HCT116 (cell line): ENCODE results near the gene RND1.

Experiments used
- CTCF ChIP-seq, 3 experiments: fragments of 200-600 bp in 1 of 3; sonication (generic) in 1 of 3; IDR thresholded peaks in 2 of 3; conservative IDR thresholded peaks in 1 of 3; 2 replicates each; pipeline ENCODE4 v1.5.1; 2012 to 2017; ENCODE audit warnings: low read depth in 2 of 3, low read length in 2 of 3, antibody characterized with exemption in 1 of 3, borderline replicate concordance in 1 of 3, control low read depth in 1 of 3, mild to moderate bottlenecking in 1 of 3, mixed read lengths in 1 of 3, mixed run types in 1 of 3, moderate library complexity in 1 of 3; ENCODE audit not compliant: insufficient read depth in 1 of 3
- EZH2 ChIP-seq: fragments of 200-600 bp; sonication (generic); IDR thresholded peaks from 2 replicates; pipeline ENCODE4 v1.6.1; 2017; ENCODE audit warnings: antibody characterized with exemption, mixed run types
- FOSL1 ChIP-seq: IDR thresholded peaks from 2 replicates; pipeline ENCODE4 v1.6.1; 2012; ENCODE audit warnings: low read depth
- POLR2A ChIP-seq: IDR thresholded peaks from 2 replicates; pipeline ENCODE4 v1.7.0; 2011; ENCODE audit warnings: borderline replicate concordance; ENCODE audit not compliant: insufficient read depth, insufficient read length; ENCODE audit errors: extremely low read depth
- SP1 ChIP-seq: IDR thresholded peaks from 2 replicates; pipeline ENCODE4 v1.6.1; 2012; ENCODE audit warnings: low read depth
- YY1 ChIP-seq: IDR thresholded peaks from 2 replicates; pipeline ENCODE4 v1.6.1; 2011; ENCODE audit warnings: low read length, low read depth, moderate library complexity, mild to moderate bottlenecking; ENCODE audit not compliant: insufficient replicate concordance; ENCODE audit errors: extremely low read depth
- TF ChIP-seq, protein P1 (sequence below): IDR thresholded peaks from 2 replicates; pipeline ENCODE4 v1.6.1; 2012; ENCODE audit warnings: low read depth
- TF ChIP-seq, protein P2 (sequence below): IDR thresholded peaks from 2 replicates; pipeline ENCODE4 v1.6.1; 2012

DNA sequence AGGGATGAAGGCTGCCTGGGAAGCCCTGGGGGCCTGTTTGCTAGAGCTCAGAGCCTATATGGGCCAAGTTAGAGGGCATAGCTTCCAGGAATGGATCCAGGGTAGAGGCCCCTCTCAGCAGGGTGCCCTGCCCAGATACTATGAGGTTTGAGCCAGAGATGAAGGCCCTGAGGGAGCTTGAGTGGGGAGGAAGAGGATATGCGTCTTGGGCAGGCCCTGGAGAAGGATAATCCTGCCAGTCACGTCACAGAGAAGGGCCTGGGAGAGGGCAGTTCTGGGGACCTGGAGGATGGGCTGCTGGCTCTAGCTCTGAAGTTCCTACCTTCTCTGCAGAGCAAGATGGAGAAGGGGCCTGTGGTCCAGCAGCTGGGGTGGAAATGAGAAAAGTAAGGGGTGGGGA lies 53.3 kb downstream of the RND1 start:
- no peak for TF ChIP-seq CTCF (IDR thresholded peaks at IDR 0.05 in 2 of 3, conservative IDR thresholded peaks at IDR 0.05 in 1 of 3; ENCODE audit: borderline replicate concordance in 1 of 3, insufficient read depth in 1 of 3, low read depth in 2 of 3, low read length in 2 of 3)
- TF ChIP-seq POLR2A: no peak
- TF ChIP-seq, protein P1, sequence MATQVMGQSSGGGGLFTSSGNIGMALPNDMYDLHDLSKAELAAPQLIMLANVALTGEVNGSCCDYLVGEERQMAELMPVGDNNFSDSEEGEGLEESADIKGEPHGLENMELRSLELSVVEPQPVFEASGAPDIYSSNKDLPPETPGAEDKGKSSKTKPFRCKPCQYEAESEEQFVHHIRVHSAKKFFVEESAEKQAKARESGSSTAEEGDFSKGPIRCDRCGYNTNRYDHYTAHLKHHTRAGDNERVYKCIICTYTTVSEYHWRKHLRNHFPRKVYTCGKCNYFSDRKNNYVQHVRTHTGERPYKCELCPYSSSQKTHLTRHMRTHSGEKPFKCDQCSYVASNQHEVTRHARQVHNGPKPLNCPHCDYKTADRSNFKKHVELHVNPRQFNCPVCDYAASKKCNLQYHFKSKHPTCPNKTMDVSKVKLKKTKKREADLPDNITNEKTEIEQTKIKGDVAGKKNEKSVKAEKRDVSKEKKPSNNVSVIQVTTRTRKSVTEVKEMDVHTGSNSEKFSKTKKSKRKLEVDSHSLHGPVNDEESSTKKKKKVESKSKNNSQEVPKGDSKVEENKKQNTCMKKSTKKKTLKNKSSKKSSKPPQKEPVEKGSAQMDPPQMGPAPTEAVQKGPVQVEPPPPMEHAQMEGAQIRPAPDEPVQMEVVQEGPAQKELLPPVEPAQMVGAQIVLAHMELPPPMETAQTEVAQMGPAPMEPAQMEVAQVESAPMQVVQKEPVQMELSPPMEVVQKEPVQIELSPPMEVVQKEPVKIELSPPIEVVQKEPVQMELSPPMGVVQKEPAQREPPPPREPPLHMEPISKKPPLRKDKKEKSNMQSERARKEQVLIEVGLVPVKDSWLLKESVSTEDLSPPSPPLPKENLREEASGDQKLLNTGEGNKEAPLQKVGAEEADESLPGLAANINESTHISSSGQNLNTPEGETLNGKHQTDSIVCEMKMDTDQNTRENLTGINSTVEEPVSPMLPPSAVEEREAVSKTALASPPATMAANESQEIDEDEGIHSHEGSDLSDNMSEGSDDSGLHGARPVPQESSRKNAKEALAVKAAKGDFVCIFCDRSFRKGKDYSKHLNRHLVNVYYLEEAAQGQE: no peak
- TF ChIP-seq FOSL1: no peak
- TF ChIP-seq SP1: no peak
- TF ChIP-seq, protein P2, sequence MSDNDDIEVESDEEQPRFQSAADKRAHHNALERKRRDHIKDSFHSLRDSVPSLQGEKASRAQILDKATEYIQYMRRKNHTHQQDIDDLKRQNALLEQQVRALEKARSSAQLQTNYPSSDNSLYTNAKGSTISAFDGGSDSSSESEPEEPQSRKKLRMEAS: no peak
- no peak for TF ChIP-seq YY1
- TF ChIP-seq EZH2: no peak
